22Rv1 (cell line): Measurements from ENCODE around the gene TMEM269.
"Not testable (repeated sequence)": the region's sequence is repeated elsewhere in the genome, so short reads cannot be mapped to it uniquely, and the experiment has no call there.

Experiments used
- ZFX ChIP-seq: fragments of 450-650 bp; IDR thresholded peaks from 2 replicates; pipeline ENCODE4 v1.6.1; 2017; ENCODE audit warnings: antibody characterized with exemption, borderline replicate concordance
- TF ChIP-seq, protein P1 (sequence below): fragments of 450-650 bp; IDR thresholded peaks from 2 replicates; pipeline ENCODE4 v1.5.1; 2017; ENCODE audit warnings: mild to moderate bottlenecking

DNA sequence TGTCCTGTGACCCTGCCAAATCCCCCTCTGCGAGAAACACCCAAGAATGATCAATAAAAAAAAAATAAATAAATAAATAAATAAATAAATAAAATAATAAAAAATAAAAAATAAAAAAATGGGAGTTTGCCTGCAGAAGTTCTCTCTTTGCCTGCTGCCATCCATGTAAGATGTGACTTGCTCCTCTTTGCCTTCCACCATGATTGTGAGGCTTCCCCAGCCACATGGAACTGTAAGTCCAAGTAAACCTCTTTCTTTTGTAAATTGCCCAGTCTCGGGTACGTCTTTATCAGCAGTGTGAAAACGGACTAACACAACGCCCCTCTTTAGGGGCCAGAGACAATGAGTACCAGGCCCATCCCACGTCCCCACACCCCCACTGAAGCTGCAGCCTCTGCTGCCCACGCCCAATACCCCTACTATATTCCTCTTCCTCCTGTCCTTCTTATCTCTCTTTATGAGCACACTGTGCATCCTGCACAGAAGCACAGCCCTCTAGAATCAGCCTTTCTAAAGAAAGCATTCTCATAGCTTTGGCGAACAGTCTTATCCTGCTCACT is 33.2 kb upstream of the TMEM269 start:
- TF ChIP-seq, protein P1, sequence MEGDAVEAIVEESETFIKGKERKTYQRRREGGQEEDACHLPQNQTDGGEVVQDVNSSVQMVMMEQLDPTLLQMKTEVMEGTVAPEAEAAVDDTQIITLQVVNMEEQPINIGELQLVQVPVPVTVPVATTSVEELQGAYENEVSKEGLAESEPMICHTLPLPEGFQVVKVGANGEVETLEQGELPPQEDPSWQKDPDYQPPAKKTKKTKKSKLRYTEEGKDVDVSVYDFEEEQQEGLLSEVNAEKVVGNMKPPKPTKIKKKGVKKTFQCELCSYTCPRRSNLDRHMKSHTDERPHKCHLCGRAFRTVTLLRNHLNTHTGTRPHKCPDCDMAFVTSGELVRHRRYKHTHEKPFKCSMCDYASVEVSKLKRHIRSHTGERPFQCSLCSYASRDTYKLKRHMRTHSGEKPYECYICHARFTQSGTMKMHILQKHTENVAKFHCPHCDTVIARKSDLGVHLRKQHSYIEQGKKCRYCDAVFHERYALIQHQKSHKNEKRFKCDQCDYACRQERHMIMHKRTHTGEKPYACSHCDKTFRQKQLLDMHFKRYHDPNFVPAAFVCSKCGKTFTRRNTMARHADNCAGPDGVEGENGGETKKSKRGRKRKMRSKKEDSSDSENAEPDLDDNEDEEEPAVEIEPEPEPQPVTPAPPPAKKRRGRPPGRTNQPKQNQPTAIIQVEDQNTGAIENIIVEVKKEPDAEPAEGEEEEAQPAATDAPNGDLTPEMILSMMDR, result not testable (repeated sequence)
- not testable (repeated sequence) for TF ChIP-seq ZFX
